HTERT RPE-1 (cell line): Measurements from ENCODE around the gene HSPB6.
"Not testable (repeated sequence)": the region's sequence is repeated elsewhere in the genome, so short reads cannot be mapped to it uniquely, and the experiment has no call there.

ENCODE experiments used
- in situ Hi-C: fragments of 300-500 bp; cut with MboI; formaldehyde crosslinking; loops from 4 replicates; pipeline ENCODE4 v1.14.3; 2020; ENCODE audit warnings: low sequenced_read_pairs

Gene HSPB6

DNA sequence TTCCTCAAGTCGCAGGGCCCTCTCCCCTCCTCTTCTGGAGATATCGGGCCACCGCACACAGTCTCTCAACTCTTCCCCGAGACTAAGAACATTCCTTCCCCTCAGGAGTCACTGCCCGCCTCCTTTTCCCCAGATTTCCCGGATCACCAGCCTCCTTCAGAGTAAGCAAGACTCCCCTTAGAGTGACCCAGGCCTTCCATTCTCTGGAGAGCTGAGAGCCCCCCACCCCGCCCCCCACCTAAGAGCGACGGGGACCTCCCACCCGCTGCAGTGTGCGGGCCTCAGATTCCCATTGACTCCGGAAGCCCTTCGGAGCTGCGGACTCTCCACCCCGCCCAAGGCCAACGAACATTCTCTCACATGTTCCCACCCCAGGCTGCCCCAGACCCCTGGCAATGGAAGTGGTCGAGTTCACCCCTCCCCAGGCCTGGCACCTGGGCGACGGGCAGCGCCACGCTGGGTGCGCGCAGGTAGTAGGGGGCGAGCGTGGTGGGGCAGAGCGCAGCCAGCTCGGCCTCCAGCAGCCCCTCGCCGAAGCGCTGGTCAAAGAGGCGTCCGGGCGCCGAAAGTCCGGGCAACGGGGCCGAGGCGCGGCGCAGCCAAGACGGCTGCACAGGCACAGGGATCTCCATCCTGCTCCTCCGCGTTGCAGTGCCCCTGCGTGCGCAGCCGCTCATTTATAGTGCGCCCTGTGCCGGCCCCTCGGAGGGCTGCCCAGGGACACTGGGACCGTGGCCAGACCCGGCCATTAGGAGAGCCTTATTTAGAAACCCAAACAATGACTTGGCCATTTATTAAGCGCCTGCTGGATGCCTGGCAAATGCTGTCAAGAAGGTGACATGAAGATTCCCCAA lies at the start of gene HSPB6:
Gene HSPB6 (minus strand): TSS at position 653 of the 854 bp plus-strand sequence. CDS start 21 bp downstream, at position 632.
- in situ Hi-C loops, result no loop called here

DNA sequence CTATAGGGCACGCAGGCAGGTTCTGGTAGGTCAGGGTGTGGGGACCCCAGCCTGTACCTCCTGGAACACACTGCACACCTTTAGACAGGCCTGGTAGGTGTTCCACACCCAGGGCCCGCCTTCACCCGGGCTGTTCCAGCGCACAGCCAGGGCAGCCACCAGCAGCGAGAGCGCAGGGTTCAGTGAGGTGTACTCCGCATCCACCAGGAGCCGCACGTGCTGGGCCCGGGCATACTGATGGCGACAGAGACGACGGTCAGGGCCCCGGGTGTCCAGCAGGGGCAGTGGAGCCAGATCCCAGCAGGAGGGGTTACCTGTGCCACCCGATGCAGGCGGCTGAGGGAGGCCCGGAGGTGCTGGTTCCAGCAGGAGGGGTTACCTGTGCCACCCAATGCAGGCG lies 49.8 kb upstream of the HSPB6 start:
- in situ Hi-C loops, result no loop called here

- in situ Hi-C loops, result no loop called here
Observed at GRCh38 chr19:35805526-35806102, 48.8 kb upstream of the HSPB6 start.

DNA sequence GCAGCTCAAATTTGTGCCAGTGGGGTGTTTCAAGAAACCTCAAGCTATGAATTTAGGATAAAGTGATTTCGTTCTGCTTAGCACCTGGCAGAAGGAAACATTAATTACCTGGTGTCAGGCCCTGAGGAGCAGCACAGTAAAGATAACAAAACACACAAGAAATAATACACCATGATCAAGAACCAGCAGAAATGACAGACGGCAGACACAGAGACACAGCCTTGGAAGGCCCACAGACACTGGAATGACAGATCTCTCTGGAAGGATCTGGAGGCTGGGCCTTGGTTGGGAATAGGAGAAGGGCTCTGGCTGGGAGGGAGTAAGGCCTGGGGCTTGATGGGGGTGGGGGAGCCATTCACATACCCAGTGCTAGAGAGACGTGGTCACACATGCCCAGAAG lies 45.0 kb upstream of the HSPB6 start:
- in situ Hi-C loops, result no loop called here

GRCh38 chr19:35797663-35798062 lies 40.8 kb upstream of the HSPB6 start:
- in situ Hi-C loops, result no loop called here

- in situ Hi-C loops, result no loop called here
Observed at GRCh38 chr19:35796645-35797542, 40.1 kb upstream of the HSPB6 start.

DNA sequence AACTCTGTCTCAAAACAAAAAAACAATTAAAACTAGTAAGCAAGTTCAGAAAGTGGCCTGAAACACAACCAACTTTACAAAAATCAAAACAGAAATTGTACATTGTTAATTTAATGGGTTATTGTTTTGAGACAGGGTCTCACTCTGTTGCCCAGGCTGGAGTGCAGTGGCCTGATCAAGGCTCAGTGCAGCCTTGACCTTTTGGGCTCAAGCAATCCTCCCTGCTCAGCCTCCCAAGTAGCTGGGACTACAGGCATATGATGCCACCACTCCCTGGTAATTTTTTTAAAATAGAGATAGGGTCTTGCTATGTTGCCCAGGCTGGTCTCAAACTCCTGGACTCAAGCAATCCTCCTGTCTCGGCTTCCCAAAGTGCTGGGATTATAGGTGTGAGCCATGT lies 38.7 kb upstream of the HSPB6 start:
- in situ Hi-C loops, result not testable (repeated sequence)

- in situ Hi-C loops, result no loop called here
Observed at GRCh38 chr19:35793381-35794165, 36.7 kb upstream of the HSPB6 start.

GRCh38 chr19:35792888-35793287 lies 36.1 kb upstream of the HSPB6 start:
- in situ Hi-C loops, result no loop called here

DNA sequence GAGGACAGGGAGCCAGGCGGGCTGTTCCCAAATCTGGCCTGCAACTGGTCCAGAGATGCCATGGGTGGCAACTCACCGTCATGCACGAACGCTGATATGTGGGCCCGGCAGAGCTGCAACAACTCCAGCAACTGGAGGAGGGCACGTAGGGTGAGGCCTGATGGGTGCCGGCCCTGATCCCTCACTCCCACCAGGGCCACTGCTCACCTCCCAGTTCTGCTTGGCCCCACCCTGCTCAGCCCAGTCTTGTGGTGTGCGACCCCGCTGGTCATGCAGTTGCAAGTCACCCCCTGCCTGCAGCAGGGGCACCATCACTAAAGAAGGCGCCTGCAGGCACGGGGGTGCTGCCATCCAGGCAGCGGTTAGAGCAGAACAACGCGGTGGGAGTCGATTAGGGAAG lies 35.5 kb upstream of the HSPB6 start:
- in situ Hi-C loops, result no loop called here

DNA sequence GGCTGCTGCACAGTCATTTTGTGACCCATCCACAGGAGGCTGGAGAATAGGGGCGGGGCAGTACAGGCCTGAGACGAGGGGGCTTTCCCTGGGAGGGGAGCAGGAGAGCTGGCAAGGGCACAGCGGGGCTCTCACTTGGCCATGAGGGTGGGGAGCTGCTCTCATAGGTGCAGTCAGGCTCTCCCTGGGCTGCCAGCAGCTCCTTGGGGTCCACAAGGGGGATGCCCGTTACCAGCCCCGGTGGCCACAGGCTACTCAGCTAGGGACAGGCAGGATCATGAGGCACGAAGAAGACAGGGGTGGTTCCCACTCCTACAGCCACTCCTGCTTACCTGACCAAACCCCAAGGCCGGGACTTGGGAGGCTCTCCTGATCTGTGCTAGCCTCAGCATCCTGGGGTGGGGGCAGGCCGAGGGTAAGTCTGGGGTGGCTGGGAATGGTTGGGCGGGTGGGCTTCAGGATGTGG lies 35.0 kb upstream of the HSPB6 start:
- in situ Hi-C loops, result no loop called here

GRCh38 chr19:35790981-35791813 lies 34.4 kb upstream of the HSPB6 start:
- in situ Hi-C loops, result no loop called here

- in situ Hi-C loops, result no loop called here
Observed at GRCh38 chr19:35789978-35790944, 33.4 kb upstream of the HSPB6 start.

- in situ Hi-C loops, result no loop called here
Observed at GRCh38 chr19:35789195-35789977, 32.6 kb upstream of the HSPB6 start.

GRCh38 chr19:35788205-35788960 lies 31.6 kb upstream of the HSPB6 start:
- in situ Hi-C loops, result no loop called here

DNA sequence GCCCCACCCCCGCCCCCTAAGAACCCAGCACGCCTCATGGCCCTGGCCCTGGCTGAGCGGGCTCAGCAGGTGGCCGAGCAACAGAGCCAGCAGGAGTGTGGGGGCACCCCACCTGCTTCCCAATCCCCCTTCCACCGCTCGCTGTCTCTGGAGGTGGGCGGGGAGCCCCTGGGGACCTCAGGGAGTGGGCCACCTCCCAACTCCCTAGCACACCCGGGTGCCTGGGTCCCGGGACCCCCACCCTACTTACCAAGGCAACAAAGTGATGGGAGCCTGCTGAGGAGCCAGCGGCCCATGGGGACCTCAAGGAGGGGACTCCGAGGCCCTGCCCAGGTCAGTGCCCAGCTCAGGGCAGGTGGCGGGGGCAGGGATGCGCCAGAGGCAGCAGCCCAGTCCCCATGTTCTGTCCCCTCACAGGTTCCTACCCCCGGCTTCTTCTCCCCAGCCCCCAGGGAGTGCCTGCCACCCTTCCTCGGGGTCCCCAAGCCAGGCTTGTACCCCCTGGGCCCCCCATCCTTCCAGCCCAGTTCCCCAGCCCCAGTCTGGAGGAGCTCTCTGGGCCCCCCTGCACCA lies 30.5 kb upstream of the HSPB6 start:
- in situ Hi-C loops, result no loop called here
